Measurements from ENCODE around the gene HECTD4. TPM values are rescaled to one million over a fixed set of nuclear protein-coding genes. Genes with fewer than 3 reads are reported as not detected.

Gene HECTD4
- total and polyA plus RNA-seq, 9 of the 15 experiments (the other 6 are each of a cell fraction or from before 2014, with no cell fraction given): 3.5 to 33.3 (median 13.5) TPM

- H3K4me3 ChIP-seq: no peak overlapping the region
- H3K9me1 ChIP-seq (ENCODE audit: control insufficient read depth, insufficient read depth, low read length): no peaks in the 10 kb centered on the region
- WGBS (ENCODE audit: insufficient coverage, low coverage, missing lambda C conversion rate): 95% methylated on average over 4 of the region's 4 CpGs
- POLR2A ChIA-PET: no interaction called here
- intact Hi-C loops (cut with micrococcal nuclease): no loop called here
- no peak overlapping the region for H3K27ac ChIP-seq (ENCODE audit: extremely low read depth, low read depth, low read length)
- no peaks in the 10 kb centered on the region for H3K27me3 ChIP-seq (ENCODE audit: control insufficient read depth in 2 of 2, insufficient read depth in 2 of 2, low read length in 2 of 2)
- CTCF ChIA-PET (ENCODE audit: low intra/inter-chr PET ratio): no interaction called here
- no peak for DNase-seq (ENCODE audit: extremely low read depth in 1 of 4, low spot score in 3 of 4)
- H3K4me1 ChIP-seq (replicated peaks in 1 of 2; ENCODE audit: control insufficient read depth in 2 of 2, insufficient read depth in 2 of 2, low read length in 2 of 2): no peaks in the 10 kb centered on the region
- H3K79me2 ChIP-seq (ENCODE audit: control insufficient read depth, insufficient read depth, low read length): no peaks in the 10 kb centered on the region
- H3K4me2 ChIP-seq (ENCODE audit: insufficient read depth, low read length): no peak overlapping the region
- no peaks in the 10 kb centered on the region for H4K20me1 ChIP-seq (replicated peaks; ENCODE audit: control insufficient read depth, insufficient read depth, low read length)
- ATAC-seq: no peak
- no peak for FAIRE-seq
- no peak overlapping the region for H3K9ac ChIP-seq (ENCODE audit: insufficient read depth in 1 of 2, low read depth in 2 of 2, low read length in 2 of 2)
- no peak overlapping the region for H2AFZ ChIP-seq (ENCODE audit: low read depth, low read length)
- TF ChIP-seq HNRNPL (IDR thresholded peaks at IDR 0.05; ENCODE audit: low read depth, low read length) (no peak), NEUROD1 (IDR thresholded peaks at IDR 0.05; ENCODE audit: borderline replicate concordance, low read depth, low read length, partially characterized antibody) (no peak), NR1H2 (CRISPR knock-in tag; IDR thresholded peaks at IDR 0.05) (no peak), RFX7 (CRISPR knock-in tag; IDR thresholded peaks at IDR 0.05) (no peak), TAF9B (IDR thresholded peaks at IDR 0.05; ENCODE audit: partially characterized antibody) (no peak), FOXO4 (CRISPR knock-in tag; IDR thresholded peaks at IDR 0.05) (no peak), FUS (optimal IDR thresholded peaks at IDR 0.05; ENCODE audit: low read depth, low read length) (no peak), ZNF277 (CRISPR knock-in tag; IDR thresholded peaks at IDR 0.05; ENCODE audit: borderline replicate concordance) (no peak), KLF10 (CRISPR knock-in tag; IDR thresholded peaks at IDR 0.05) (no peak), HDAC6 (IDR thresholded peaks at IDR 0.05; ENCODE audit: low read depth, low read length) (no peak), ZFX (CRISPR knock-in tag; IDR thresholded peaks at IDR 0.05) (no peak)
- peaks cover 46% of the 10 kb centered on the region for H3K36me3 ChIP-seq (ENCODE audit: control insufficient read depth, insufficient read depth, low read length)
- no TSS peak for BruUV-seq (replicated peaks)
- H3K9me3 ChIP-seq (replicated peaks; ENCODE audit: control insufficient read depth, insufficient read depth, low read depth, low read length): no peaks in the 10 kb centered on the region
- in situ Hi-C loops (cut with MboI): no loop called here
Measured at GRCh38 chr12:112252184-112252583, 130.0 kb downstream of the HECTD4 start.

Measured in K562 (cell line).